Neural progenitor cell (in vitro differentiated cells): ENCODE results near the gene CC2D2B.

Experiments used
- CTCF ChIP-seq: fragments of 200-600 bp; sonication (generic); IDR thresholded peaks from 2 replicates; pipeline ENCODE4 v1.5.1; 2017; ENCODE audit warnings: antibody characterized with exemption, mild to moderate bottlenecking
- EZH2phosphoT487 ChIP-seq: fragments of 200-600 bp; sonication (generic); IDR thresholded peaks from 2 replicates; pipeline ENCODE4 v1.6.1; 2017; ENCODE audit warnings: antibody characterized with exemption

GRCh38 chr10:95906677-95907455, 909 bp upstream of the CC2D2B start:
- no peak for TF ChIP-seq EZH2phosphoT487
- no peak for TF ChIP-seq CTCF
